Neural cell (in vitro differentiated cells): ENCODE data around the gene CELA2A.

ENCODE experiments used
- CTCF ChIP-seq: fragments of 450-650 bp; IDR thresholded peaks from 2 replicates; pipeline ENCODE4 v1.5.1; 2014; ENCODE audit warnings: antibody characterized with exemption, mild to moderate bottlenecking, moderate library complexity; ENCODE audit not compliant: poor library complexity, severe bottlenecking
- EP300 ChIP-seq: fragments of 450-650 bp; conservative IDR thresholded peaks from 2 replicates; pipeline ENCODE4 v1.6.1; 2014; ENCODE audit warnings: antibody characterized with exemption, mild to moderate bottlenecking, moderate library complexity; ENCODE audit not compliant: poor library complexity, severe bottlenecking
- EZH2 ChIP-seq: fragments of 200-600, 300-800 bp; shearing (Covaris generic), sonication (generic); IDR thresholded peaks from 2 replicates; pipeline ENCODE4 v1.6.1; 2014; ENCODE audit warnings: antibody characterized with exemption, low read length, borderline replicate concordance, mild to moderate bottlenecking; ENCODE audit not compliant: insufficient read depth, poor library complexity, severe bottlenecking
- POLR2AphosphoS5 ChIP-seq: IDR thresholded peaks from 2 replicates; pipeline ENCODE4 v1.6.1; 2012
- RAD21 ChIP-seq: fragments of 450-650 bp; conservative IDR thresholded peaks from 2 replicates; pipeline ENCODE4 v1.6.1; 2014; ENCODE audit warnings: antibody characterized with exemption, mild to moderate bottlenecking, moderate library complexity
- TF ChIP-seq, protein P1 (sequence below): IDR thresholded peaks from 2 replicates; pipeline ENCODE4 v1.6.1; 2012; ENCODE audit warnings: borderline replicate concordance

DNA sequence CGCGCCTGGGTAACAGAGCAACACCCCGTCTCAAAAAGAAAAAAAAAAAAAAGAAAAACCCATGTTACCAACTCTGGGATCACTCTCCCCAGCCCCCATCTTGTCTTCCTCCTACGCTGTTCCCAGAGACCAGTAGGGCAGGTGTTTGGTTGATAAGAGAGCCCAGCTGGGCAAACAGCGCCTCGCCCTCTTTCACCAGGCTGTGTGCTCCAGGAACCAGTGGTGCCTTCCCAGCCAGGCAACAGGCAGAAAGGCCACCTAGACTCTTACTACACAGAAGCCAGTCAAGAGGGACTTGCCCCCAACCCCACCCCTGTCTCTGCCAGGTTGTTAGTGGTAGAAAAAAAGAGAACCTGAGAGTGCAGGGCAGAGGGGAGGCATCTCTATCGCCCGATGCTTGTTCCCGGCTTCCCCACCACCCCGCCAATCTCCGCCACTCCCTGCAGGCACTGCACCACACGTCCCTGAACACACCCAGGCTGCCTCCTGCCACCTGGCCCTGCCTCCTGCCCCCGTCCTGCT lies 32.3 kb upstream of the CELA2A start:
- TF ChIP-seq CTCF (no peak), POLR2AphosphoS5 (no peak), RAD21 (no peak), EZH2 (no peak), EP300 (no peak)
- TF ChIP-seq, protein P1, sequence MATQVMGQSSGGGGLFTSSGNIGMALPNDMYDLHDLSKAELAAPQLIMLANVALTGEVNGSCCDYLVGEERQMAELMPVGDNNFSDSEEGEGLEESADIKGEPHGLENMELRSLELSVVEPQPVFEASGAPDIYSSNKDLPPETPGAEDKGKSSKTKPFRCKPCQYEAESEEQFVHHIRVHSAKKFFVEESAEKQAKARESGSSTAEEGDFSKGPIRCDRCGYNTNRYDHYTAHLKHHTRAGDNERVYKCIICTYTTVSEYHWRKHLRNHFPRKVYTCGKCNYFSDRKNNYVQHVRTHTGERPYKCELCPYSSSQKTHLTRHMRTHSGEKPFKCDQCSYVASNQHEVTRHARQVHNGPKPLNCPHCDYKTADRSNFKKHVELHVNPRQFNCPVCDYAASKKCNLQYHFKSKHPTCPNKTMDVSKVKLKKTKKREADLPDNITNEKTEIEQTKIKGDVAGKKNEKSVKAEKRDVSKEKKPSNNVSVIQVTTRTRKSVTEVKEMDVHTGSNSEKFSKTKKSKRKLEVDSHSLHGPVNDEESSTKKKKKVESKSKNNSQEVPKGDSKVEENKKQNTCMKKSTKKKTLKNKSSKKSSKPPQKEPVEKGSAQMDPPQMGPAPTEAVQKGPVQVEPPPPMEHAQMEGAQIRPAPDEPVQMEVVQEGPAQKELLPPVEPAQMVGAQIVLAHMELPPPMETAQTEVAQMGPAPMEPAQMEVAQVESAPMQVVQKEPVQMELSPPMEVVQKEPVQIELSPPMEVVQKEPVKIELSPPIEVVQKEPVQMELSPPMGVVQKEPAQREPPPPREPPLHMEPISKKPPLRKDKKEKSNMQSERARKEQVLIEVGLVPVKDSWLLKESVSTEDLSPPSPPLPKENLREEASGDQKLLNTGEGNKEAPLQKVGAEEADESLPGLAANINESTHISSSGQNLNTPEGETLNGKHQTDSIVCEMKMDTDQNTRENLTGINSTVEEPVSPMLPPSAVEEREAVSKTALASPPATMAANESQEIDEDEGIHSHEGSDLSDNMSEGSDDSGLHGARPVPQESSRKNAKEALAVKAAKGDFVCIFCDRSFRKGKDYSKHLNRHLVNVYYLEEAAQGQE, result no peak
